ENCODE measurements around the gene RNPEP.
A peak's percentile ranks its signal among the peaks of the same experiment; 100 is the strongest.
"Not testable (repeated sequence)": the region's sequence is repeated elsewhere in the genome, so short reads cannot be mapped to it uniquely, and the experiment has no call there.

RNPEP gene

GRCh38 chr1:201982623-201983379 lies at the start of gene RNPEP:
Gene RNPEP (plus strand): TSS chr1:201982648. CDS start chr1:201982667, 19 bp downstream.
- DNase-seq (ENCODE audit: low read depth): peak; percentile 29
- H3K4me3 ChIP-seq (ENCODE audit: low read depth, low read length): peak within 1 kb of the TSS; percentile 74

- no peak for DNase-seq (ENCODE audit: low read depth)
- no peak overlapping the region for H3K4me3 ChIP-seq (ENCODE audit: low read depth, low read length)
Observed at GRCh38 chr1:201933840-201934430, 48.5 kb upstream of the RNPEP start.

- DNase-seq (ENCODE audit: low read depth): no peak
- H3K4me3 ChIP-seq (ENCODE audit: low read depth, low read length): no peak overlapping the region
Observed at GRCh38 chr1:201937624-201938213, 44.7 kb upstream of the RNPEP start.

GRCh38 chr1:201938440-201939035 lies 43.9 kb upstream of the RNPEP start:
- H3K4me3 ChIP-seq (ENCODE audit: low read depth, low read length): no peak overlapping the region

GRCh38 chr1:201939148-201939547 lies 43.3 kb upstream of the RNPEP start:
- H3K4me3 ChIP-seq (ENCODE audit: low read depth, low read length): no peak overlapping the region
- no peak for DNase-seq (ENCODE audit: low read depth)

More at GRCh38 chr1:201938440-201939035, 43.9 kb upstream of the RNPEP start:
- DNase-seq (ENCODE audit: low read depth): no peak

- H3K4me3 ChIP-seq (ENCODE audit: low read depth, low read length): no peak overlapping the region
- no peak for DNase-seq (ENCODE audit: low read depth)
Observed at GRCh38 chr1:201939574-201939973, 42.9 kb upstream of the RNPEP start.

GRCh38 chr1:201940316-201940715 lies 42.1 kb upstream of the RNPEP start:
- not testable (repeated sequence) for DNase-seq (ENCODE audit: low read depth); H3K4me3 ChIP-seq (ENCODE audit: low read depth, low read length)

- no peak for DNase-seq (ENCODE audit: low read depth)
- H3K4me3 ChIP-seq (ENCODE audit: low read depth, low read length): no peak overlapping the region
Observed at GRCh38 chr1:201941420-201942128, 40.9 kb upstream of the RNPEP start.

- no peak for DNase-seq (ENCODE audit: low read depth)
- no peak overlapping the region for H3K4me3 ChIP-seq (ENCODE audit: low read depth, low read length)
Observed at GRCh38 chr1:201942129-201942495, 40.3 kb upstream of the RNPEP start.

GRCh38 chr1:201944002-201944401 lies 38.4 kb upstream of the RNPEP start:
- no peak for DNase-seq (ENCODE audit: low read depth)
- no peak overlapping the region for H3K4me3 ChIP-seq (ENCODE audit: low read depth, low read length)

- no peak for DNase-seq (ENCODE audit: low read depth)
- H3K4me3 ChIP-seq (ENCODE audit: low read depth, low read length): no peak overlapping the region
Observed at GRCh38 chr1:201944639-201945038, 37.8 kb upstream of the RNPEP start.

- H3K4me3 ChIP-seq (ENCODE audit: low read depth, low read length): peak overlapping the region; percentile 41
Observed at GRCh38 chr1:201945157-201945556, 37.3 kb upstream of the RNPEP start.

GRCh38 chr1:201945863-201946223 lies 36.6 kb upstream of the RNPEP start:
- peak overlapping the region; percentile 41 for H3K4me3 ChIP-seq (ENCODE audit: low read depth, low read length)
- DNase-seq (ENCODE audit: low read depth): no peak

More at GRCh38 chr1:201945157-201945556, 37.3 kb upstream of the RNPEP start:
- DNase-seq (ENCODE audit: low read depth): no peak

- peak; percentile 80 for DNase-seq (ENCODE audit: low read depth)
- peak within 1 kb of the TSS; percentile 41 for H3K4me3 ChIP-seq (ENCODE audit: low read depth, low read length)
Observed at GRCh38 chr1:201946224-201946908, 36.1 kb upstream of the RNPEP start, which contains the start of gene LMOD1. Gene LMOD1 (minus strand): TSS chr1:201946548. CDS start chr1:201946340, 208 bp downstream.

GRCh38 chr1:201947697-201948008 lies 34.8 kb upstream of the RNPEP start:
- H3K4me3 ChIP-seq (ENCODE audit: low read depth, low read length): no peak overlapping the region
- no peak for DNase-seq (ENCODE audit: low read depth)

- no peak overlapping the region for H3K4me3 ChIP-seq (ENCODE audit: low read depth, low read length)
- no peak for DNase-seq (ENCODE audit: low read depth)
Observed at GRCh38 chr1:201949491-201949890, 33.0 kb upstream of the RNPEP start.

- H3K4me3 ChIP-seq (ENCODE audit: low read depth, low read length): peak overlapping the region; percentile 99
Observed at GRCh38 chr1:201954263-201955008, 28.0 kb upstream of the RNPEP start.

GRCh38 chr1:201955009-201955728 lies 27.3 kb upstream of the RNPEP start, which contains the start of gene TIMM17A:
Gene TIMM17A (plus strand): TSS chr1:201955503. CDS start chr1:201955527, 24 bp downstream.
- DNase-seq (ENCODE audit: low read depth): peak; percentile 94
- H3K4me3 ChIP-seq (ENCODE audit: low read depth, low read length): peak within 1 kb of the TSS; percentile 99

More at GRCh38 chr1:201954263-201955008, 28.0 kb upstream of the RNPEP start:
- DNase-seq (ENCODE audit: low read depth): no peak

Data from skeletal muscle cell (primary cell).